GM23338 (cell line): ENCODE results near the gene RIC3. TPM values are rescaled to one million over a fixed set of nuclear protein-coding genes. Genes with fewer than 3 reads are reported as not detected.

Source experiments
- ATAC-seq: fragments of 200-7000 bp; cut with Tn5 transposase; 3 replicates; pipeline ENCODE4 v1.9.1; 2020
- DNase-seq: peaks from one replicate; pipeline ENCODE4 v3.0.0-alpha.2; 2015; ENCODE audit warnings: low spot score
- H2AFZ ChIP-seq: fragments of 200-600 bp; sonication (generic); 2 replicates; pipeline ENCODE4 v1.8.0; 2016; ENCODE audit warnings: antibody characterized with exemption, mild to moderate bottlenecking, moderate library complexity
- H3F3A ChIP-seq: fragments of 200-600 bp; sonication (generic); replicated peaks from 2 replicates; pipeline ENCODE4 v1.8.0; 2017; ENCODE audit warnings: antibody characterized with exemption, mixed run types, low read depth
- H3K27ac ChIP-seq: fragments of 200-600 bp; sonication (generic); 2 replicates; pipeline ENCODE4 v1.6.1; 2016; ENCODE audit warnings: low read depth
- H3K27me3 ChIP-seq: fragments of 200-600 bp; sonication (generic); 2 replicates; pipeline ENCODE4 v1.8.0; 2016; ENCODE audit warnings: mild to moderate bottlenecking, mixed run types, moderate library complexity; ENCODE audit not compliant: insufficient read depth
- H3K36me3 ChIP-seq: fragments of 200-600 bp; sonication (generic); 2 replicates; pipeline ENCODE4 v1.8.0; 2016; ENCODE audit warnings: mild to moderate bottlenecking; ENCODE audit not compliant: insufficient read depth
- H3K4me1 ChIP-seq: fragments of 200-600 bp; sonication (generic); 2 replicates; pipeline ENCODE4 v1.8.0; 2016; ENCODE audit warnings: mild to moderate bottlenecking, moderate library complexity; ENCODE audit not compliant: insufficient read depth
- H3K4me2 ChIP-seq: fragments of 200-600 bp; sonication (generic); 2 replicates; pipeline ENCODE4 v1.7.1; 2017; ENCODE audit warnings: mixed run types
- H3K4me3 ChIP-seq: fragments of 200-600 bp; sonication (generic); 2 replicates; pipeline ENCODE4 v1.6.1; 2016; ENCODE audit warnings: mixed run types
- H3K79me2 ChIP-seq: fragments of 200-600 bp; sonication (generic); replicated peaks from 2 replicates; pipeline ENCODE4 v1.8.0; 2017; ENCODE audit warnings: mild to moderate bottlenecking; ENCODE audit not compliant: insufficient read depth
- H3K9me2 ChIP-seq: fragments of 200-600 bp; sonication (generic); 2 replicates; pipeline ENCODE4 v1.8.0; 2017; ENCODE audit not compliant: insufficient read depth
- H4K20me1 ChIP-seq: fragments of 200-600 bp; sonication (generic); replicated peaks from 2 replicates; pipeline ENCODE4 v1.8.0; 2017; ENCODE audit warnings: mild to moderate bottlenecking; ENCODE audit not compliant: insufficient read depth
- H3K27ac Mint-ChIP-seq: 2 replicates; pipeline ENCODE4 v1.8.0; 2020; ENCODE audit warnings: inconsistent platforms, mild to moderate bottlenecking, moderate library complexity, mixed read lengths
- H3K27me3 Mint-ChIP-seq: 3 replicates; pipeline ENCODE4 v1.8.0; 2022; ENCODE audit warnings: low read depth, mild to moderate bottlenecking, moderate library complexity, mixed read lengths, inconsistent platforms; ENCODE audit not compliant: insufficient read depth, poor library complexity
- H3K36me3 Mint-ChIP-seq: 3 replicates; pipeline ENCODE4 v1.8.0; 2021; ENCODE audit warnings: low read depth, mild to moderate bottlenecking, inconsistent platforms, moderate library complexity, mixed read lengths
- H3K4me1 Mint-ChIP-seq: 3 replicates; pipeline ENCODE4 v1.8.0; 2020; ENCODE audit warnings: mild to moderate bottlenecking, inconsistent platforms, mixed read lengths
- H3K4me3 Mint-ChIP-seq: 3 replicates; pipeline ENCODE4 v1.8.0; 2021; ENCODE audit warnings: moderate library complexity, mild to moderate bottlenecking, inconsistent platforms, mixed read lengths
- H3K9me3 Mint-ChIP-seq: 3 replicates; pipeline ENCODE4 v1.8.0; 2020; ENCODE audit warnings: moderate library complexity, mild to moderate bottlenecking, inconsistent platforms, mixed read lengths
- CREB1 ChIP-seq: fragments of 250-450 bp; sonication (Bioruptor Pico); IDR thresholded peaks from 2 replicates; pipeline ENCODE4 v1.5.0; 2020; ENCODE audit warnings: low read depth, mild to moderate bottlenecking, moderate library complexity
- CTCF ChIP-seq, 2 experiments: fragments of 200-600 bp in 1 of 2; sonication (generic) in 1 of 2; conservative IDR thresholded peaks; 2 replicates each; pipeline versions ENCODE4 v1.5.1 to v1.6.1; 2016 to 2017; ENCODE audit warnings: antibody characterized with exemption in 2 of 2, low read depth in 2 of 2, mild to moderate bottlenecking in 2 of 2, moderate library complexity in 1 of 2
- NANOG ChIP-seq: IDR thresholded peaks from 2 replicates; pipeline ENCODE4 v1.6.1; 2016; ENCODE audit warnings: antibody characterized with exemption, borderline replicate concordance
- POLR2AphosphoS5 ChIP-seq: IDR thresholded peaks from 2 replicates; pipeline ENCODE4 v1.6.1; 2016; ENCODE audit warnings: antibody characterized with exemption, low read depth
- STAT1 ChIP-seq: IDR thresholded peaks from one replicate; pipeline ENCODE4 v1.6.1; 2016; ENCODE audit warnings: antibody characterized with exemption; ENCODE audit not compliant: unreplicated experiment
- ZNF331 ChIP-seq: fragments of 250-450 bp; sonication (Bioruptor Pico); IDR thresholded peaks from 2 replicates; pipeline ENCODE4 v1.5.0; 2020; ENCODE audit warnings: low read depth, mild to moderate bottlenecking, moderate library complexity
- ZNF462 ChIP-seq: fragments of 250-450 bp; sonication (Bioruptor Pico); IDR thresholded peaks from 2 replicates; pipeline ENCODE4 v1.5.0; 2020; ENCODE audit warnings: mild to moderate bottlenecking, moderate library complexity
- polyA plus RNA-seq: library from polyadenylated mRNA; unstranded; fragments of >200 nt; fragmentation: Nextera tagmentation; extraction: Ambion mirVana; gene quantifications from 2 replicates; pipeline ENCODE4 v1.2.1, GENCODE V29; 2016
- total RNA-seq: library from RNA; depleted of rRNA; stranded (reverse); fragments of >200 nt; shearing (Covaris generic); gene quantifications from 2 replicates; pipeline ENCODE4 v1.2.3, GENCODE V29; 2014
- TF ChIP-seq, protein P1 (sequence below): IDR thresholded peaks from 2 replicates; pipeline ENCODE4 v1.6.1; 2016; ENCODE audit warnings: antibody characterized with exemption
- TF ChIP-seq, protein P2 (sequence below): IDR thresholded peaks from one replicate; pipeline ENCODE4 v1.6.1; 2018; ENCODE audit warnings: antibody characterized with exemption; ENCODE audit not compliant: unreplicated experiment

The RIC3 gene
- total and polyA plus RNA-seq, 2 experiments from 2014 or later, result 17.8 to 21.3 TPM

DNA sequence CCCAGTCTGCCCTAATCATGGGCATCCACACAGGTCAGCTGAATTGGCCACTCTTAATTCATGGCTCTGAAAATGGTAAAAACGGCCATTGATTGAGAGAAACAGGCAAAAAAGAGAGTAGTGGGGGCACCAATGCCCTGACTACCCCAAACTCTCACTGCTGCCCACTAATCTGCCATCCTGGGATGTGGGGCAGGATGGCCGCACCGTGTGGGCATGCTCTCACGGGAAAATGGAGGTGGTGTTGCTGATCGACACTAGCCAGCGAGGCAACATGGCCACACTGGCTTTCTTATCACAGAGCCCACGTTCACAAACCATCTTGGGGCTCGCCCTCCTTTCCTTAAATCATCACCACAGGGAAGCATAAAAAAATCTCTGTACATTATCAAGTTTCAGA, 99.1 kb downstream of the RIC3 start (continued):
- no peak for TF ChIP-seq ZNF462 (CRISPR knock-in tag)
- TF ChIP-seq CTCF (conservative IDR thresholded peaks at IDR 0.05; ENCODE audit: low read depth in 2 of 2), result no peak
- TF ChIP-seq ZNF331 (CRISPR knock-in tag), result no peak

GRCh38 chr11:8068605-8069221, 100.1 kb downstream of the RIC3 start:
- peaks cover 8% of the 10 kb centered on the region for H3K27me3 Mint-ChIP-seq
- H2AFZ ChIP-seq, result peak overlapping the region; percentile 74; the same call in 1 of the 2 replicates
- TF ChIP-seq STAT1 (no peak), CTCF (conservative IDR thresholded peaks at IDR 0.05; ENCODE audit: low read depth in 2 of 2) (no peak), NANOG (no peak), ZNF331 (CRISPR knock-in tag) (no peak), POLR2AphosphoS5 (no peak), CREB1 (CRISPR knock-in tag) (no peak)
- TF ChIP-seq, protein P1, sequence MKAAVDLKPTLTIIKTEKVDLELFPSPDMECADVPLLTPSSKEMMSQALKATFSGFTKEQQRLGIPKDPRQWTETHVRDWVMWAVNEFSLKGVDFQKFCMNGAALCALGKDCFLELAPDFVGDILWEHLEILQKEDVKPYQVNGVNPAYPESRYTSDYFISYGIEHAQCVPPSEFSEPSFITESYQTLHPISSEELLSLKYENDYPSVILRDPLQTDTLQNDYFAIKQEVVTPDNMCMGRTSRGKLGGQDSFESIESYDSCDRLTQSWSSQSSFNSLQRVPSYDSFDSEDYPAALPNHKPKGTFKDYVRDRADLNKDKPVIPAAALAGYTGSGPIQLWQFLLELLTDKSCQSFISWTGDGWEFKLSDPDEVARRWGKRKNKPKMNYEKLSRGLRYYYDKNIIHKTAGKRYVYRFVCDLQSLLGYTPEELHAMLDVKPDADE, result no peak
- TF ChIP-seq, protein P2, sequence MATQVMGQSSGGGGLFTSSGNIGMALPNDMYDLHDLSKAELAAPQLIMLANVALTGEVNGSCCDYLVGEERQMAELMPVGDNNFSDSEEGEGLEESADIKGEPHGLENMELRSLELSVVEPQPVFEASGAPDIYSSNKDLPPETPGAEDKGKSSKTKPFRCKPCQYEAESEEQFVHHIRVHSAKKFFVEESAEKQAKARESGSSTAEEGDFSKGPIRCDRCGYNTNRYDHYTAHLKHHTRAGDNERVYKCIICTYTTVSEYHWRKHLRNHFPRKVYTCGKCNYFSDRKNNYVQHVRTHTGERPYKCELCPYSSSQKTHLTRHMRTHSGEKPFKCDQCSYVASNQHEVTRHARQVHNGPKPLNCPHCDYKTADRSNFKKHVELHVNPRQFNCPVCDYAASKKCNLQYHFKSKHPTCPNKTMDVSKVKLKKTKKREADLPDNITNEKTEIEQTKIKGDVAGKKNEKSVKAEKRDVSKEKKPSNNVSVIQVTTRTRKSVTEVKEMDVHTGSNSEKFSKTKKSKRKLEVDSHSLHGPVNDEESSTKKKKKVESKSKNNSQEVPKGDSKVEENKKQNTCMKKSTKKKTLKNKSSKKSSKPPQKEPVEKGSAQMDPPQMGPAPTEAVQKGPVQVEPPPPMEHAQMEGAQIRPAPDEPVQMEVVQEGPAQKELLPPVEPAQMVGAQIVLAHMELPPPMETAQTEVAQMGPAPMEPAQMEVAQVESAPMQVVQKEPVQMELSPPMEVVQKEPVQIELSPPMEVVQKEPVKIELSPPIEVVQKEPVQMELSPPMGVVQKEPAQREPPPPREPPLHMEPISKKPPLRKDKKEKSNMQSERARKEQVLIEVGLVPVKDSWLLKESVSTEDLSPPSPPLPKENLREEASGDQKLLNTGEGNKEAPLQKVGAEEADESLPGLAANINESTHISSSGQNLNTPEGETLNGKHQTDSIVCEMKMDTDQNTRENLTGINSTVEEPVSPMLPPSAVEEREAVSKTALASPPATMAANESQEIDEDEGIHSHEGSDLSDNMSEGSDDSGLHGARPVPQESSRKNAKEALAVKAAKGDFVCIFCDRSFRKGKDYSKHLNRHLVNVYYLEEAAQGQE, result no peak

More at GRCh38 chr11:8068605-8069221, 100.1 kb downstream of the RIC3 start:
- no peak for DNase-seq
- H3K9me3 Mint-ChIP-seq, result no peaks in the 10 kb centered on the region; the same call in 2 of the 3 replicates
- H3K4me2 ChIP-seq, result no peak overlapping the region
- H3K27me3 ChIP-seq, result no peaks in the 10 kb centered on the region
- H3K9me2 ChIP-seq, result no peaks in the 10 kb centered on the region
- no peak overlapping the region for H3K27ac Mint-ChIP-seq
- no peak overlapping the region for H3K4me3 Mint-ChIP-seq
- peaks cover 49% of the 10 kb centered on the region for H3K4me1 Mint-ChIP-seq
- no peak overlapping the region for H3K4me3 ChIP-seq
- H3K27ac ChIP-seq, result no peak overlapping the region
- H3K36me3 ChIP-seq, result no peaks in the 10 kb centered on the region
- ATAC-seq, result no peak
- no peaks in the 10 kb centered on the region for H3K36me3 Mint-ChIP-seq
- no peaks in the 10 kb centered on the region for H4K20me1 ChIP-seq
- H3F3A ChIP-seq, result no peaks in the 10 kb centered on the region
- peaks cover 26% of the 10 kb centered on the region for H3K4me1 ChIP-seq
- no peaks in the 10 kb centered on the region for H3K79me2 ChIP-seq
